MM.1S (cell line): ENCODE data around the gene MED25.

Source experiments
- EZH2 ChIP-seq: fragments of 300-600 bp; sonication (generic); optimal IDR thresholded peaks from 2 replicates; pipeline ENCODE3; 2017; ENCODE audit warnings: low read depth, mild to moderate bottlenecking, antibody characterized with exemption, low read length, mixed read lengths
- EZH2phosphoT487 ChIP-seq: fragments of 300-600 bp; sonication (generic); IDR thresholded peaks from 2 replicates; pipeline ENCODE4 v1.6.1; 2018; ENCODE audit warnings: antibody characterized with exemption, low read length
- TF ChIP-seq, protein P1 (sequence below): fragments of 300-600 bp; sonication (generic); IDR thresholded peaks from 2 replicates; pipeline ENCODE4 v1.5.1; 2016; ENCODE audit warnings: antibody characterized with exemption, low read length, mixed read lengths

- TF ChIP-seq, protein P1, sequence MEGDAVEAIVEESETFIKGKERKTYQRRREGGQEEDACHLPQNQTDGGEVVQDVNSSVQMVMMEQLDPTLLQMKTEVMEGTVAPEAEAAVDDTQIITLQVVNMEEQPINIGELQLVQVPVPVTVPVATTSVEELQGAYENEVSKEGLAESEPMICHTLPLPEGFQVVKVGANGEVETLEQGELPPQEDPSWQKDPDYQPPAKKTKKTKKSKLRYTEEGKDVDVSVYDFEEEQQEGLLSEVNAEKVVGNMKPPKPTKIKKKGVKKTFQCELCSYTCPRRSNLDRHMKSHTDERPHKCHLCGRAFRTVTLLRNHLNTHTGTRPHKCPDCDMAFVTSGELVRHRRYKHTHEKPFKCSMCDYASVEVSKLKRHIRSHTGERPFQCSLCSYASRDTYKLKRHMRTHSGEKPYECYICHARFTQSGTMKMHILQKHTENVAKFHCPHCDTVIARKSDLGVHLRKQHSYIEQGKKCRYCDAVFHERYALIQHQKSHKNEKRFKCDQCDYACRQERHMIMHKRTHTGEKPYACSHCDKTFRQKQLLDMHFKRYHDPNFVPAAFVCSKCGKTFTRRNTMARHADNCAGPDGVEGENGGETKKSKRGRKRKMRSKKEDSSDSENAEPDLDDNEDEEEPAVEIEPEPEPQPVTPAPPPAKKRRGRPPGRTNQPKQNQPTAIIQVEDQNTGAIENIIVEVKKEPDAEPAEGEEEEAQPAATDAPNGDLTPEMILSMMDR = no peak
- TF ChIP-seq EZH2 (no peak), EZH2phosphoT487 (no peak)
Observed at GRCh38 chr19:49807904-49808675, 10.0 kb upstream of the MED25 start.
